CD4-positive, alpha-beta T cell treated with Interleukin-6 for 4 hours (primary cell): ENCODE results near the gene MAN1B1.
A peak's percentile ranks its signal among the peaks of the same experiment; 100 is the strongest.

Source experiments
- DNase-seq: peaks from one replicate; pipeline ENCODE4 v3.0.0-alpha.2; 2020; ENCODE audit warnings: mixed read lengths

The MAN1B1 gene

DNA sequence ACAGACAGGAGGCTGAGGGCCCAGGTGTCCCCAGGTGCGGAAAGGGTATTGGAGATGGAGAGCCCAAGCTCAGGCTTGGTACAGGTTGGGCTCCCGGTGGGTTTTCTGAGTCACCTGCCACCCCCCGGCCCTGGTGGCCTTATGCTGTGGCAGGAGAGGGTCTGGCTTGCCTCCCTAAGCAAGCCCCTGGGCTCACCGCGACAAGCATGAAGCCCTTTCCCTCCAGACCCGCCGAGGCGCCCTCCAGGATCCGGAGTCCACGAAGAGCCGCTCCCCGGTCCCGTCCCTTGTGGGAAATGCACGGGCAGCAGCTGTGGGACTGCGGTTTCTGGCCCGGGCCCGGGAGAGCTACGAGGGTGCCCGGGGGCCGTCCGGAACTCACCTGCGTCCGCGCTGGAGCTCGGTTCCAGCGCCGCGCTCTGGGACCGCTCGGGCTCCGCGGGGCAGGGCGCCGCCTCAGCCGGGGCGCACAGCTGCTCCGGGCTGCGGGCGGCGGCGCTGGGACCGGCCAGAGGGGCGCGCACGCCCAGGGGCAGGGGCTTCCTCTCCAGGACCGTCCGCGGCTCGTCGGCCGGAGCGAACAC is 17.2 kb upstream of the MAN1B1 start:
- no peak for DNase-seq

DNA sequence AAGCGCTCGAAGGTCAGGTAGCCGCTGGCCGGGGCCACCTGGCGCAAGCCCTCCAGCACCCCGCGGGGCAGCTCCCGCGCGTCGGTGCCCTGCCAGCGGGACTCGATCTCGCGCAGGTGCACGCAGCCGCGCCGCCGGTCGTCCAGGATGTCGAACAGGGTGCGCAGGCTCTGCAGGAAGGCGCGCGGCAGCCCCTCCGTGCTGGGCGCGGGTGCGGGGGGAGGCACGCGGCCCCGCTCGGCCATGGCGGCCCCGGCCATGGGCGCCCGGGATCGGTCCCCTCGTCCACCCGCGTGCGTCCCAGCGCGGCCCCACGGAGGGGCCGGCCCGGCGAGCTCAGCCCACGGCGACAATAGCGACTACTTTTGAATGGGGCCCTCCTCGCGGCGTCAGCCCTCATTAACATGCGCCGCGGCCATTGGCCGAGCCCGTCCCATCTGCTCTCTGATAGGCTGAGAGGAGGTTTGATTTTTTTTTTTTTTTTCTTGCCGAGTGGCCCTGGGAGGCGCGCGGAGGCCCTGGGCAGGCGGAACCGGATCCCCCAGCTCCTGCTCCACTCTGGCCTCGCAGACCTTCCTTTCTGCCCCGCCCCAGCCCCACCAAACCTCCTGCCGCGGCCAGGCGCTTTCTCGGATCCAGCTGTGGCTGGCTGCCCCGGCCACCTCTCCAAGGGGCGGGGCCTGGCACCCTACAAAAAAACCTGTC is 16.4 kb upstream of the MAN1B1 start, which contains the start of gene SAPCD2:
Gene SAPCD2, minus strand, starts transcription at position 357 of the 705 bp plus-strand sequence. Its CDS starts 97 bp downstream, at position 260.
- peak; percentile 85 for DNase-seq

DNA sequence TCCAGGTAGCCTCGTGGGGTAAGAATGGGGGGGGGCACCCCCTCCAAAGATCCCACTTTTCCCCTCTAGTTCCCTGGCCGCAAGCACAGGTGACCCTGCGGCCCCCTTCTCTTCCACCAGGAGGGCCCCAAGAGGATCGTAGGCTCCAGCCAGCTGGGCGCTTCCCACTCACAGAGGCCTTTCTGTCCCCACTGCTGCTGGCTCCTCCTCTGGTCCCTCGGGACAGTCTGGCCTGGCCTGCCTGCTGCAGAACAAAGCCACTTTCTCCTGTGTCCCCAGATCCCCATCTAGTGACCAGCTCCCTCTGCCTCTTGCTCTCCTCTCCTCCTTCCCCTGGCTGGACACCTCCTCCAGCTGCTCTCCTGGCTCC is 15.9 kb upstream of the MAN1B1 start:
- no peak for DNase-seq

DNA sequence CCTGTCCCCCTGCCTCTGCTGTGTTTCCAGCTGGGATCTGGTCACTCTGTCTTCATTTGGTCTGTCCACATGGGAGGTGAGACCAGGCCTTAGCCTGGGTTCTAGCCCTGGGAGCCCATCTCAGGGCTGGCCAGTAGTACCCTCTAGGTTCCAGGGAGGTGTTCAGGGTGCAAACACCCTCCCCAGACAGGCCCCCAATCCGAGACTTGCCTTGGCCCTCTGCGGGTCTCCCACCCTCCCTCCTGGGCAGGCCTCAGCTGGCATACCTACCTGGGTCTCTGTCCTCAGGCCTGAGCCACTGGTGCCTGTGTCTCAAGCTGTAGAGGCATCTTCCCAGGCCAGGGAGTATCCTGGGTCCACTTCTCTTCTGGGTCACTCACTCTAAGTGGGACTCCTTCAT is 15.5 kb upstream of the MAN1B1 start:
- DNase-seq: no peak

DNA sequence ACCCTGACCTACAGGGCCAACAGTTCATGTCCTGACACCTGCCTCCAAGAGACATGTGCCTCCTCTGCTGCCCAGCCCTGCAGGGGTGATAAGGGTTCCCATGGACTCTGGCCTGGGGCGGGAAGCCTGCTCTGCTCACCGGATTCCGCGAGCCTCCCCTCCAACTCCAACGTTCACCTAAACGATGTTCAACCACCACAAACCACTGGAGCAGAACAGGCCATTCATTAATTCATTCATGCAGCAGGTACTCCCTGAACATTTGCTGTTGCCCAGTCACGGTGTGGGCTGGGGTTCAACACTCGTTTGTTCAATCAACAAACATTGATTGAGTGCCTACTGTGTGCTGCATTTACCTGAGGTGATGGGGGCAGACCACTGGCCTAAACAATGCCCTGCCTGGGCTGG is 12.8 kb upstream of the MAN1B1 start:
- no peak for DNase-seq

DNA sequence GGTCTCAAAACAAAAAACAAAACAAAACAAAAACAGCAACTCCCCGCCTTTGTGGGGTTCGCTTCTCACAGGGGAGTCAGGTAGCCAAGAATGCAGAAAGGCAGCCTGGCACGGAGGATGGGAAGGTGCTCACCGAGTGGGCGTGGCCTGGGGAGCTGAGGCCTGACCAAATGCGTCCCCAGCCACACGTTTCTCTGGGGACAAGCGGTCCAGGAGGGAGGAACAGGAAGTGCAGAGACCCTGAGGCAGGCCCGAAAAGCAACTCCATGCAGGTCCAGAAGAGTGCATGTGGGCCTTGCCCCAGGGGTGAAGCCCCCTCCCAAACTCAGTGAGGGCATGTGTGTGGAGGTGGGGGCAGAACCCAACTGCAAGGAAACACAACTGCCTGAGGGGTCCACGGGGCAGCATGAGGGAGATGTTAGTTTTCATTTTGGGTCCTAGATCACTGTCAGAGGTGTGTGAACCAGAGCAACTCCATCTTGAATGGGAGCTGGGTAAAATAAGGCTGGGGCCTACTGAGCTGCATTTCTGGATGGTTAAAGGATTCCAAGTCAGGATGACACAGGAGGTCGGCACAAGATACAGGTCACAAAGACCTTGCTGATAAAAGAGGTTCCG is 12.0 kb upstream of the MAN1B1 start:
- DNase-seq: no peak

DNA sequence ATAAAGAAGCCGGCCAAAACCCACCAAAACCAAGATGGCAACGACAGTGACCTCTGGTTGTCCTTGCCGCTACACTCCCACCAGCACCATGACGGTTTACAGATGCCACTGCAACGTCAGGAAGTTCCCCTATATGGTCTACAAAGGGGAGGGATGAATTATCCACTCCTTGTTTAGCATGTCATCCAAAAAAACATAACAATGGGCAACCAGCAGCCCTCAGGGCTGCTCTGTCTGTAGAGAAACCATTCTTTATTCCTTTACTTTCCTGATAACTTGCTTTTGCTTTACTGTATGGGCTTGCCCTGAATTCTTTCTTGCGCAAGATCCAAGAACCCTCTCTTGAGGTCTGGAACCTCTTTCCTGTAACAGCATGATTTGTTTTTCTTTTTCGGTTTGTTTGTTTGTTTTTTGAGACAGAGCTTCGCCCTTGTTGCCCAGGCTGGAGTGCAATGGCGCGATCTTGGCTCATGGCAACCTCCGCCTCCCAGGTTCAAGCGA is 11.5 kb upstream of the MAN1B1 start:
- no peak for DNase-seq

DNA sequence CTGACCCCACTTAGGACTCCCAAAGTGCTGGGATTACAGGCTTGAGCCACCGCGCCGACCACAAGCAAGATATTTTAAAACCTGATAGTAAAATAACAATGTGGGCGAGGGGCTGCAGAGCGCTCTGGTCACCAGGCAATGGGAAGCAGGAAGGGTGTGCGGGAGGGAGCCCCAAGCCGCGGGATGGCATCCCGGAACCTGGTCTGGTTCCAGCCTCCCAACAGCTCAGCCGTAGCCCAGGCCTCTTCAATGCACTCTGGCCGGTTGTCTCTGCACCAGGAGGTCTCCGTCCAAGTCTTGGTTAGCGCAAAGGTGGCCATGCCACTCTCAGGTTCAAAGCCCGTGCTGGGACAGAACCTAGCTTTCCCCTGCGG is 10.2 kb upstream of the MAN1B1 start:
- no peak for DNase-seq

DNA sequence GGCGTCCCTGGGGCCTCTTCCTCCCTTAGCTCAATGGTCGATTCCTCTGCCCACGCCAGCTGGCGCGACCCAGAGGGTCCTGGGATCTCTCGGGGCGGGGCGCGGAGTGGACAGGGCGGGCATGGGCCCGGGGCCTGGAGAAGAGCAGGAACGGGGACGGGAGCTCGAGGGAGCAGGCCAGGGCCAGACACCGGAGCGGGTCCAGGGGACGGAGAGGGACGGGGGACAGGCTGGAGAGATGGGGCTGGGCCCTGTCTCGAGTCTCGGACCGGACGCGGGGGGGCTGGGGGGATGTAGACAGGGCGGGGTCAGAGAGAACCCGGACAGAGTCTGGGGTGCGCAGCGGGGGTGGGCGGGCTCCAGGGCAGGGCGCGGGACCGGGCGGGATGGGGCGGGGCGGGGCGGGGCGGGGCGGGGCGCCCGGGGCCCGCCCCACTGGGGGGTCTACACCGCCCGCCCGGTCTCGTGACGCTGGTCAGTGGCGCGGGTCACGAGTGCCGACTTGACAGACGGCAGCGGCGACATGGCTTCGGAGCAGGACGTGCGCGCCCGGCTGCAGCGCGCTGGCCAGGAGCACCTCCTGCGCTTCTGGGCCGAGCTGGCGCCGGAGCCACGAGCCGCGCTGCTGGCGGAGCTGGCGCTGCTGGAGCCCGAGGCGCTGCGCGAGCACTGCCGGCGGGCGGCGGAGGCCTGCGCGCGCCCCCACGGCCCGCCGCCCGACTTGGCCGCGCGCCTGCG is 9.6 kb upstream of the MAN1B1 start, which contains the start of gene UAP1L1:
Gene UAP1L1, plus strand, starts transcription at position 508 of the 738 bp plus-strand sequence. Its CDS starts 16 bp downstream, at position 524.
- peak; percentile 61 for DNase-seq

DNA sequence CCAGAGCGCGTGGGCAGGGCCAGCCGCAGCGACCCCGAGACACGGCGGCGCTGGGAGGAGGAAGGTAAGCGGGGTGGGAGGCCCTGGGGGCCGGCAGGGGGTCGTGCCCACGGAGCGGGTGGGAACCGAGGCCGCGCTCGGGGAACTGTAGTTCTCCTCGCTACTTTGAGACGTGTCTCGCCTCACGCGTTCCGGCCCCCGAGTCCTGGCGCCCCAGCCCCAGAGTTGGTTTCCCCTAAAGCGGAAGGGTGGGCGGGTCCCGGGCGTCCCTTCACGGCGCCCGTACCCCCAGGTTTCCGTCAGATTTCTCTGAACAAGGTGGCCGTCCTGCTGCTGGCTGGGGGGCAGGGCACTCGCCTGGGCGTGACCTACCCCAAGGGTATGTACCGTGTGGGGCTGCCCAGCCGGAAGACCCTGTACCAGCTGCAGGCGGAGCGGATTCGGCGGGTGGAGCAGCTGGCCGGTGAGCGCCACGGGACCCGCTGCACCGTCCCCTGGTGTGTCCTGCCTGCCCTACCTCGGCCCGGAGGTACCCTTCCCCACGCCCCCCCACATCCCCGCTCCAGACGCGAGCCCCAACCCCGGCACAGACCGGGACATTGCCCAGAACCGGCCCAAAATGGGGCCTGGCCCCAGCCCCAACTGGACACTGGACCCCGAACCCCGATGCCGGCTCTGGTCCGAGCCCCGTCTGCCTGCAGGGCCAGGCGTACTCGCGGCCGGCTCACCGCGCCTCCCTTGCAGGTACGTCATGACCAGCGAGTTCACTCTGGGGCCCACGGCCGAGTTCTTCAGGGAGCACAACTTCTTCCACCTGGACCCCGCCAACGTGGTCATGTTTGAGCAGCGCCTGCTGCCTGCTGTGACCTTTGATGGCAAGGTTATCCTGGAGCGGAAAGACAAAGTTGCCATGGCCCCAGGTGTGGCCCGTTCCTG is 8.8 kb upstream of the MAN1B1 start:
- peak; percentile 60 for DNase-seq

DNA sequence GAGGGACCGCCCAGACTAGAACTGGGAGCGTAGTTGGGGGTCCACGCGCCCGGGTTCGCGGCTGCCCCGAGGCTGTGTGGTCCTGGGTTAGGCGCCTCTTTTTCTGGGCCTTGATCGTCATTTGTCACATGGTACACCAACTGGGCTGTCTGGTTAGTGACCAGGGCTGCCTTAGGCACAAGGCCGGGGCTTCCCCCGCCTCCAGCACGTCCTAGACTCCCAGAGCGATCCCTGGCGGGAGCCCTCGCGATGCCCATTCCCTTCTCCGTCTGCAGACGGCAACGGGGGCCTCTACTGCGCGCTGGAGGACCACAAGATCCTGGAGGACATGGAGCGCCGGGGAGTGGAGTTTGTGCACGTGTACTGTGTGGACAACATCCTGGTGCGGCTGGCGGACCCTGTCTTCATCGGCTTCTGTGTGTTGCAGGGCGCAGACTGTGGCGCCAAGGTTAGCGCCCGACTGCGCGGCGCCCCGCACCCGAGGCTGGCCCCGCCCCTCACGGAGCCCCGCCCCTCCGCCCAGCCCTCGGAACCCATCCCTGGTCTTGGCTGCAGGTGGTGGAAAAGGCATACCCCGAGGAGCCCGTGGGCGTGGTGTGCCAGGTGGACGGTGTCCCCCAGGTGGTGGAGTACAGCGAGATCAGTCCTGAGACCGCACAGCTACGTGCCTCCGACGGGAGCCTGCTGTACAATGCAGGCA is 7.9 kb upstream of the MAN1B1 start:
- no peak for DNase-seq

DNA sequence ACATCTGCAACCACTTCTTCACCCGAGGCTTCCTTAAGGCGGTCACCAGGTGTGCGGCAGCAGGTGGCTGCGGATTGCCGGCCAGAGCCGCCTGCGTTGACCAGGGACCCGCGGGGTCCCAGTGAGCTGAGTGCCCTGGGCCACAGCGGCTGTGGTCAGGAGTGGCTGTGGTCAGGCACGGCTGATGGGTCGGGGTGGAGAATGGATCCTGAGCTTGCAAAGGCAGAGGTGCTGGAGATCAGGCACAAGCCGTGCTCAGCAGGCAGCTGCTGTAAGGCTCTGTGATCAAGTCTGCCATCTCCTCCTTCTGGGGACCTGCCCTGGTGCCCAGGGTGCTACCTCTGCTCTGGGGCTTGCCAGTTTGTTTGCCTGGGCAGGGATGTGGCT is 7.4 kb upstream of the MAN1B1 start:
- no peak for DNase-seq

DNA sequence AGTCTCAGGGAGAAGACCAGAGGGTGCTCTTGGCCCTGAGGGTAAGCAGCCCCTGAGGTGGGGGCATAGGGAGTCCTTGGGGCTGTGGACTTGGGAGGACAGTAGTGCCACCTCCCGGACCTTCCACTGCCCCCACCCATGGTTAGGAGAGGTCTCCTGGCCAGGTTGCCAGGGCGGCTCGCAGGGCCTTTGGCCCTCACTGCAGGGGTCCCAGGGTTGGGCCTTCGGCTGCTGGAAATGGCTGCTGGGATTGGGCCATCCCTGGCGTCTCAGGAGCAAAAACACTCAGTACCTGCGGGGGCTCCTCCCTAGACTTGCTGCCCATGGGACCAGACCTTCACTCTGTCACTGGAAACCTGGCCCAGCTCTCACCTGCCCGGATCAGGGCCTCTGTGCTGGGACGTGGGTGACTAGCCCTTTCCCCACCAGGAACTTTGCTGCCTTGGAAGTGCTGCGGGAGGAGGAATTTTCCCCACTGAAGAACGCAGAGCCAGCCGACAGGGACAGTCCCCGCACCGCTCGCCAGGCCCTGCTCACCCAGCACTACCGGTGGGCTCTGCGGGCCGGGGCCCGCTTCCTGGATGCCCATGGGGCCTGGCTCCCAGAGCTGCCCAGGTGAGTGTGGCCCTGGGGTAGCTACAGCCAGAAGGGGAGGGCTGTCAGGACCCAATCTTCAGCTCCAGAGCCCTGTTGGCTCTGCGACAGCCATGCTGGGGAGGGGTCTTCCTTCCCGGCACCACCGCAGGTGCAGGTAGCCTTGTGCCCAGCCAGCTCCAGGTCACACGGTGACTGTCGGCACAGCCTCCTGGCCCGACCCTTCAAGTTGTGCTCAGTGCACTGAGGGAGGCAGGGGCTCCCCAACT is 6.3 kb upstream of the MAN1B1 start:
- DNase-seq: no peak

DNA sequence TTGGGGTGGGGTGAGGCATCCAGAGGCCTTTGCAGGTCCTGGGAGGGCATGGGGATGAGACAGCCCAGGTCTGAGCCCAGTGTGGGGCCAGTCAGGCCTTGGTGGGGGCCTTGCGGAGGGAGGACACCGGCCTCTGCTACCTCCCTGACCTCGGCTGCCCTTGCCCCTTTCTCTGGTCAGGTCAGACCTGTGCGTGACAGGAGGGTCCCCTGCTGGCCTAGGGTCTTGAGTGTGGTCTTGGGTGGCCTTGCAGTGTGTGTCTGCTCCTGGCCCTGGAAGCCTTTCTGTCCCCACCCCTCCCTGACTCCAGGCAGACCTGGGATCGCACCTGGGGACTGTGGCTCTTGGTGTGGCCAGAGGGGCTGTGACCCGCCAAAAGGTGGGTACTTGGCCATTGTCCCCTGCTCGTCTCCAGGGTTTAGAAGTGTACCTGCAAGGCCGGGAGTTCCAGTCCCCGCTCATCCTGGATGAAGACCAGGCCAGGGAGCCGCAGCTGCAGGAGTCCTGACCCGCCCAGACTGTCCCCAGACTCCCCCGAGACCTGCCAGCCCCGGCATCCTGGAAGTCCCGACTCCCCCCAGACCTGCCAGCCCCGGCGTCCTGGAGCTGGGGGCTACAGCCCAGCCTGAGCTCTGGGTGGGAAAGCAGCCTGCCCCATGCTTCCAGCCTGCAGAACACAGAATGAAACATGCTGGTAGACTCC is 4.4 kb upstream of the MAN1B1 start:
- DNase-seq: no peak

DNA sequence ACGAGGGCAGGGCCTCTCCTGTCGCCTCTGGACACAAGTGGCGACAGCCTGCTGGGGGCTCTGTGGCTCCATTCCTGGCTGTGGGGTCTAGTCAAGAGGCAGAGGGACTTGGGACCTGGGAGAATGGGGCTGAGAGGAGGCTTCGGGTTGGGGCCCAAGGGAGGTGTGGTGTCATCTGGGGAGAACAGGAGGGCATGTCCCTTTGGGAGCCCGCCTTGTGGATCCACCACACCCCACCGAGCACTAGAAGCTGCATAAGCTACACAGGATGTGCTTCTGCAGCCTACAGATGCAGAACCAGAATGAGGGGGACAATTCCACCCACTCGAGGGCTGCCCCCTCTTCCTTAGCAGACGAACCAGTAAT is 3.9 kb upstream of the MAN1B1 start:
- no peak for DNase-seq

DNA sequence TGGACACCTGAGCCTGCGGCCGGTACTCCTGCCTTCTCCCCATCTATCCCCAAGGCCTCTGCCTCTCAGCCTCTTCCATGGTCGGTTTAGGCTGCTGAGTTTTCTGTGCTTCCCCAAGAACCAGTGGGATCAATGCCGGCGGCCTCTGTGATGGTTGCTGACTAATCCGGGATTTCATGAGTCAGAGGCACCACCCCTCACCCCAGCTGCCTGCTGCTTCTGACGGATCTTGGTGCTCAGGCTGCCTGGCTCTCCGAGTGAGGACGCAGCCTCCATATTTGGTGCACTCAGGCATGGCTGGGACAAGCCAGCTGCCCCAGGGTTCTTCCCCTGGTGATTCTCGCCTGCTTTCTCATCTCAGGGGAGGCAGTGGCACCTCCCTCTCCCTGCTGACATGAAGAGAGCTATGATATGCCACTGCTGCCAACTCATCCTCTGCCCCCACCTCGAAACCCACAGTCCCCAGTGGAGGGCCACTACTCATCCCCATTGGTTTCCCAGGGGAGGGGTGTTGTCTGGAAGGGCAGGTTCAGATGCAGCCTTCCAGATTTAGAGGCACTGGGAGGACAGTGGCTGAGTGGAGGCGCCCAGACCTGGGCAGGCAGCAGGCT is 3.3 kb upstream of the MAN1B1 start:
- no peak for DNase-seq

DNA sequence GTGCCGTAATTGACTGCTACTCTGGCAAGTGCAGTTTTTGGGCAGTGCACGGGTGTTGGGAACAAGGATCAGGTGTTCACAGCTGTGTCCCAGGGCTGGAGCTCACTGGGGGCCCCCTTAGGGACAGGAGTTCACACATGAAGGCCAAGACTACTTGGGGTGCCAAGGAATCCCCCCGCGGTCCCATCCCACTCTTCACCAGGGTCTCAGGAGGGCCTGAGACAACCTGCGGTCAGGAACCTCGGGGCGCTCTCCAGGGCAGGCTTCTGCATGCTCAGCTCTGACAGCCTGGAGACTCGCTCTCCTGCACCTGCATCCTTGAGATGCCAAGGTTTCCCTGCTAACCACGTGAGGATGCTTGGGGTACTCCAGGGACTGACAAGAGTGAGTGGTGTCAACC is 2.3 kb upstream of the MAN1B1 start:
- no peak for DNase-seq

DNA sequence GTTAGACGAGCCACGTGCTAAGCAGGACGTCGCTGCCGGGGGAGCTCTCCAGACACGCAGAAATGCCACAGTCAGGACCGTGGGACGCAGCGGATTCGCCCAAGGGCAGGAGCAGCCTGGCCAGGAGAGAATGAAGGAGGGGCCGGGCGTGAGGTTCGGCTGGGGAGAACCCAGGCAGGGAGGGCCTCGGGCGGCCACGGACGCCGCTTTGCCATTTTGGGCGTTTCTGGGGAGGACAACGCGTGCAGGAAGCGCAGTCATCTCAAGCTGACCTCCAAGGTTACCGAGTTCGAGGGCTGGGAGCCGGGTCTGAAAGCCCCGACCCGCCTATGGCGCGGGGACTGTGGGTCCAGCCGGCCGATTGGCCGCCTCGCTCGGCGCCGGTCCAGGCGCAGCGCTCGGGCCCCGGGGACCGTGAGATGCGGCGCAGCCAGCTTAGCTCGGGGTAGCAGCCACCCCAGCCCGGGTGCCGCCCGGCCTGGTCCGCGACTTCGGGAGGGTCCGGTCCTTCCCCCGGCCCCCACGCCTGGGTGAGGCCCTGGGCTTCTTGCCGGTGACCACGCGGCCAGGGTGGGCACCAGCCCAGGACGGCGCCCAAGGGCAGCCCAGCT is 760 bp upstream of the MAN1B1 start:
- DNase-seq: peak; percentile 34

DNA sequence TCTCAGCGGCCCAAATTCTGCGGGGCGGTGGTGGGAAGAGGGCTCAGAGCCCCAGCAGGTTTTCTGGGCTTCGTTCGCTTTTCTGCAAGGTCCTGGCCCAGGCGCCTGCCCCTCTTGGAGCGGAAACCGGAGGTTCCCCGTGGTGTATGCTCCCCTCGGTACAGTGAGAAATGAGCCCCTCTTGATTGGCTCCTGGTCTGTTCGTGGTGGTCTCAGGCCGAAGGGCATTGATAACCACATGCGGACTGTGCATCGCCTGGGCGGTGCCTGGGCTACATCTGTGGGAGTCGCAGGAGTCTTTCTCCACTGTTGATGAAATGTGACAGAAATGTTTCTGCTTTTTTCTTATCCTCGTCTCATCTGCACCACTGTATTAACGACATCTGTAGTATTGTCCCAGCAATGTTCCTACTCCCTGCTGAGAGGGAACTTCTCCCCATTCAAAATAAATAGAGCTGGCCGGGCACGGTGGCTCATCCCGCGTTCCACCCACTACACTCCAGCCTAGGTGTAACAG is 682 bp downstream of the MAN1B1 start:
- DNase-seq: no peak
